Measurements from ENCODE around the gene TGIF2LY. TPM values are rescaled to one million over a fixed set of nuclear protein-coding genes. Genes with fewer than 3 reads are reported as not detected.
"Not testable (repeated sequence)": the region's sequence is repeated elsewhere in the genome, so short reads cannot be mapped to it uniquely, and the experiment has no call there.

Gene TGIF2LY
- not detected in 2 replicates for total RNA-seq (2014; rRNA removed; shearing (Covaris generic))

- DNase-seq (ENCODE audit: low read depth) = not testable (repeated sequence)
Measured at GRCh38 chrY:3578767-3579166, at the start of gene TGIF2LY. TGIF2LY (plus strand) TSS chrY:3579067; CDS start chrY:3579245, 178 bp downstream.
